Mesothelial cell of epicardium (in vitro differentiated cells): ENCODE data around the gene UNCX. TPM values are rescaled to one million over a fixed set of nuclear protein-coding genes. Genes with fewer than 3 reads are reported as not detected.
"Not testable (repeated sequence)": the region's sequence is repeated elsewhere in the genome, so short reads cannot be mapped to it uniquely, and the experiment has no call there.

ENCODE experiments used
- DNase-seq, 2 experiments: peaks; one replicate each; pipeline ENCODE4 v3.0.0; 2021; ENCODE audit warnings: low spot score in 2 of 2; ENCODE audit not compliant: unreplicated experiment in 2 of 2
- H3K27ac Mint-ChIP-seq: 2 replicates; pipeline ENCODE4 v1.8.0; 2021; ENCODE audit warnings: mixed read lengths
- H3K27me3 Mint-ChIP-seq: 2 replicates; pipeline ENCODE4 v1.8.0; 2021; ENCODE audit warnings: low read depth, mixed read lengths
- H3K36me3 Mint-ChIP-seq: 2 replicates; pipeline ENCODE4 v1.8.0; 2021; ENCODE audit warnings: mixed read lengths
- H3K4me1 Mint-ChIP-seq: 2 replicates; pipeline ENCODE4 v1.8.0; 2021; ENCODE audit warnings: mixed read lengths
- H3K4me3 Mint-ChIP-seq: 2 replicates; pipeline ENCODE4 v1.8.0; 2021; ENCODE audit warnings: mild to moderate bottlenecking, moderate library complexity, mixed read lengths
- H3K9me3 Mint-ChIP-seq: 2 replicates; pipeline ENCODE4 v1.8.0; 2021; ENCODE audit warnings: mixed read lengths
- CTCF ChIP-seq: fragments of 200-600 bp; sonication (generic); IDR thresholded peaks from one replicate; pipeline ENCODE4 v1.5.0; 2021; ENCODE audit warnings: antibody characterized with exemption; ENCODE audit not compliant: unreplicated experiment
- total RNA-seq: library from RNA; stranded (reverse); gene quantifications from 3 replicates; pipeline ENCODE4 v1.2.1, GENCODE V29; 2021

The UNCX gene
- total RNA-seq, 1 donor from 2014 or later, result not detected

GRCh38 chr7:1204460-1205140, 28.1 kb upstream of the UNCX start:
- H3K27me3 Mint-ChIP-seq, result peaks cover 39% of the 10 kb centered on the region
- TF ChIP-seq CTCF, result no peak

GRCh38 chr7:1205742-1206141, 26.9 kb upstream of the UNCX start:
- H3K9me3 Mint-ChIP-seq, DNase-seq, H3K4me3 Mint-ChIP-seq, H3K36me3 Mint-ChIP-seq, H3K27ac Mint-ChIP-seq: not testable (repeated sequence)
- peaks cover 14% of the 10 kb centered on the region for H3K4me1 Mint-ChIP-seq
- H3K27me3 Mint-ChIP-seq, result peaks cover 37% of the 10 kb centered on the region

More at GRCh38 chr7:1204460-1205140, 28.1 kb upstream of the UNCX start:
- Mint-ChIP-seq H3K27ac (no peak overlapping the region), H3K36me3 (no peaks in the 10 kb centered on the region), H3K9me3 (no peaks in the 10 kb centered on the region), H3K4me1 (peaks cover 9% of the 10 kb centered on the region), H3K4me3 (no peak overlapping the region)
- DNase-seq, result no peak

GRCh38 chr7:1209097-1209496, 23.6 kb upstream of the UNCX start:
- Mint-ChIP-seq H3K36me3 (no peaks in the 10 kb centered on the region), H3K4me1 (peaks cover 21% of the 10 kb centered on the region), H3K27ac (no peak overlapping the region), H3K9me3 (no peaks in the 10 kb centered on the region), H3K4me3 (no peak overlapping the region), H3K27me3 (peaks cover 43% of the 10 kb centered on the region)
- no peak for DNase-seq
- no peak for TF ChIP-seq CTCF

- H3K27me3 Mint-ChIP-seq, result peaks cover 48% of the 10 kb centered on the region
- H3K27ac Mint-ChIP-seq, result peak overlapping the region; percentile 66
- TF ChIP-seq CTCF, result no peak
- no peak for DNase-seq
- H3K9me3 Mint-ChIP-seq, result no peaks in the 10 kb centered on the region
- peaks cover 21% of the 10 kb centered on the region for H3K4me1 Mint-ChIP-seq
- peak overlapping the region; percentile 48 for H3K4me3 Mint-ChIP-seq
- no peaks in the 10 kb centered on the region for H3K36me3 Mint-ChIP-seq
These were observed 22.2 kb upstream of the UNCX start for GRCh38 chr7:1210321-1210978.

- H3K27ac Mint-ChIP-seq, result peak overlapping the region; percentile 66
- TF ChIP-seq CTCF, result no peak
- H3K36me3 Mint-ChIP-seq, result no peaks in the 10 kb centered on the region
- H3K4me1 Mint-ChIP-seq, result peaks cover 21% of the 10 kb centered on the region
- DNase-seq, result no peak
- no peaks in the 10 kb centered on the region for H3K9me3 Mint-ChIP-seq
- H3K27me3 Mint-ChIP-seq, result peaks cover 49% of the 10 kb centered on the region
- H3K4me3 Mint-ChIP-seq, result peak overlapping the region; percentile 48
These were observed 21.6 kb upstream of the UNCX start for GRCh38 chr7:1210979-1211608.

- DNase-seq, result no peak
- Mint-ChIP-seq H3K27me3 (peaks cover 50% of the 10 kb centered on the region), H3K4me1 (peaks cover 21% of the 10 kb centered on the region), H3K4me3 (no peak overlapping the region), H3K9me3 (no peaks in the 10 kb centered on the region), H3K36me3 (no peaks in the 10 kb centered on the region), H3K27ac (no peak overlapping the region)
- TF ChIP-seq CTCF, result no peak
These were observed 21.1 kb upstream of the UNCX start for GRCh38 chr7:1211611-1212010.

- peaks cover 53% of the 10 kb centered on the region for H3K27me3 Mint-ChIP-seq
- H3K27ac Mint-ChIP-seq, DNase-seq: not testable (repeated sequence)
These were observed 20.6 kb upstream of the UNCX start for GRCh38 chr7:1212025-1212424.

More at GRCh38 chr7:1212025-1212424, 20.6 kb upstream of the UNCX start:
- not testable (repeated sequence) for H3K36me3 Mint-ChIP-seq, H3K9me3 Mint-ChIP-seq, H3K4me3 Mint-ChIP-seq
- H3K4me1 Mint-ChIP-seq, result peaks cover 21% of the 10 kb centered on the region
